ENCODE data around the gene DDB1. TPM values are rescaled to one million over a fixed set of nuclear protein-coding genes. Genes with fewer than 3 reads are reported as not detected.

The DDB1 gene
- total RNA-seq, 2 donors from 2014 or later, result 244 to 251 TPM

DNA sequence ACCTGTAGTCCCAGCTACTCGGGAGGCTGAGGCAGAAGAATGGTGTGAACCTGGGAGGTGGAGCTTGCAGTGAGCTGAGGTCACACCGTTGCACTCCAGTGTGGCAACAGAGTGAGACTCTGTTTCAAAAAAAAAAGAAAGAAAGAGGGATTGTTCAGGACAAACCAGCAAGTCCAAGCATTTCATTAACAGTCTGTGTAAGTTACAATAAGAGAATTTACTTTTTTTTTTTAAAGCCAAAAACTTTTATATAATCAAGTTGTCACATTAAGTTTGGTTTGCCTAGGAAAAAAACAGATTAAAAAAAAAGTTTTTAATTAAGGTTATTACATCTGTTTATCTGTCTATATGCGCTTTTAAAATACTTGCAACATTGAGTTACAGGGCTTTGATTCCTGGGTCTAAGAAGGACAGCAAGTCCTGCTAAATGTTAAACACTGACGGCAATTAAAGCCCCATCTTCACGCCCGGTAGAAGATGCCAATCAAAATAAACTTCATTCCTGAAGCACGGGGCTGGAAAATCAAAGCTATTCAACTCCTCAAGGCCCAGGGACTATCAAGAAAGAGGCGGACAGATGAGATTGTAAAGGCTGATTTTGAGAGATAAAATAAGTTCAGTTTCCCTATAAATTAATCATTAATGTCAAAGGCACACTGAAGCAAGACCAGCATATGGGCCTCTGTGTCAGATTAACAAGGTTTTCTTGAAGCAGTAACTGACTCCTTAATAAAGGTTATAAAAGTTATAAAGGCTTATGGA lies 39.9 kb upstream of the DDB1 start:
- 96 to 97% methylated on average over 7 to 8 of the region's 8 CpGs for WGBS, 2 experiments (ENCODE audit: insufficient coverage in 1 of 2, insufficient read length in 1 of 2)
- H3K9me3 ChIP-seq (ENCODE audit: control insufficient read depth, low read length), result peaks cover 58% of the 10 kb centered on the region
- no peaks in the 10 kb centered on the region for H3K27me3 Mint-ChIP-seq (ENCODE audit: insufficient read depth)
- no peaks in the 10 kb centered on the region for H3K27me3 ChIP-seq (ENCODE audit: control insufficient read depth, insufficient read depth, low read length, poor library complexity, severe bottlenecking)
- H3K27ac ChIP-seq (ENCODE audit: low read depth, low read length), result no peak overlapping the region
- peaks cover 79% of the 10 kb centered on the region for H3K36me3 Mint-ChIP-seq (ENCODE audit: low read depth)
- TF ChIP-seq, protein P1, sequence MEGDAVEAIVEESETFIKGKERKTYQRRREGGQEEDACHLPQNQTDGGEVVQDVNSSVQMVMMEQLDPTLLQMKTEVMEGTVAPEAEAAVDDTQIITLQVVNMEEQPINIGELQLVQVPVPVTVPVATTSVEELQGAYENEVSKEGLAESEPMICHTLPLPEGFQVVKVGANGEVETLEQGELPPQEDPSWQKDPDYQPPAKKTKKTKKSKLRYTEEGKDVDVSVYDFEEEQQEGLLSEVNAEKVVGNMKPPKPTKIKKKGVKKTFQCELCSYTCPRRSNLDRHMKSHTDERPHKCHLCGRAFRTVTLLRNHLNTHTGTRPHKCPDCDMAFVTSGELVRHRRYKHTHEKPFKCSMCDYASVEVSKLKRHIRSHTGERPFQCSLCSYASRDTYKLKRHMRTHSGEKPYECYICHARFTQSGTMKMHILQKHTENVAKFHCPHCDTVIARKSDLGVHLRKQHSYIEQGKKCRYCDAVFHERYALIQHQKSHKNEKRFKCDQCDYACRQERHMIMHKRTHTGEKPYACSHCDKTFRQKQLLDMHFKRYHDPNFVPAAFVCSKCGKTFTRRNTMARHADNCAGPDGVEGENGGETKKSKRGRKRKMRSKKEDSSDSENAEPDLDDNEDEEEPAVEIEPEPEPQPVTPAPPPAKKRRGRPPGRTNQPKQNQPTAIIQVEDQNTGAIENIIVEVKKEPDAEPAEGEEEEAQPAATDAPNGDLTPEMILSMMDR (conservative IDR thresholded peaks at IDR 0.05), result no peak
- peaks cover 48% of the 10 kb centered on the region for H3K9me3 Mint-ChIP-seq
- H3K27ac Mint-ChIP-seq, result no peak overlapping the region
- no peak overlapping the region for H3K9ac ChIP-seq (ENCODE audit: extremely low read depth, low read length, poor library complexity, severe bottlenecking)
- peak overlapping the region; percentile 65 for H3K4me3 ChIP-seq (ENCODE audit: low read length)
- no peaks in the 10 kb centered on the region for H3K4me1 ChIP-seq (ENCODE audit: control insufficient read depth, insufficient read depth, low read length)
- H3K4me3 Mint-ChIP-seq, result no peak overlapping the region
- H3K4me1 Mint-ChIP-seq, result no peaks in the 10 kb centered on the region
- H3K36me3 ChIP-seq (ENCODE audit: control insufficient read depth, insufficient read depth, low read length), result peaks cover 70% of the 10 kb centered on the region
- no peak for DNase-seq

DNA sequence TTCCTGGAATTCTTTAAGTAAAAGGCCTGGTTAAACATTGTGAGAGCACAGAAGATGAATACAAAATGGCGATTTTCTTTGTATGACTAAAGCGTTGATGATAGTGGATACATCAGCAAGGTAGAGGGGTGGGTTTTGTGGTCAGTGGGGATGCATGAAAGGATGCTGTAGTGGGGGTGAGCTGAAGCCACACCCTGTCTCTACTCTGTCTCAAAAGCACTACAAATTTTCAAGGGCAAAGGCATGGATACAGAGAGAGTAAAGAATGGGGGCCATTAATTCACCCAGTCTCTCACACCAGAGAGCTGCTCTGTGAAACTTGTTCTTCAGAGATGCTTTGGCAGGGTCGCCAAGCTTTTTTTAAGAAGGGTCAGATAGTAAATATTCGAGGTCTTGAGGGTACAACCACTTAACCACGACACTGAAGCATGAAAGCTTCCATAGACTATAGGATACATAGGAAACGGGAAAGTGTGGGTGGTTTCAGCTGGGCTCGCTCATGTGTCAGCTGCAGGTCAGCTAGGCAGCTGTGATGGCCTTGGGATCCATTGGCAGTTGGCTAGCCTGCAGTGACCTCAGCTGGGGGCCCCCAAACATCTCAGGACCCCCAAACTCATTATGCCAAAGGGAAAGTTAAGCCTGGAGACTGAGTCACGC lies 37.6 kb upstream of the DDB1 start:
- TF ChIP-seq, protein P1 (conservative IDR thresholded peaks at IDR 0.05), result no peak
- Histone ChIP-seq H3K36me3 (ENCODE audit: control insufficient read depth, insufficient read depth, low read length) (peaks cover 79% of the 10 kb centered on the region), H3K9ac (ENCODE audit: extremely low read depth, low read length, poor library complexity, severe bottlenecking) (no peak overlapping the region), H3K4me1 (ENCODE audit: control insufficient read depth, insufficient read depth, low read length) (no peaks in the 10 kb centered on the region), H3K9me3 (ENCODE audit: control insufficient read depth, low read length) (peaks cover 43% of the 10 kb centered on the region), H3K27ac (ENCODE audit: low read depth, low read length) (no peak overlapping the region), H3K27me3 (ENCODE audit: control insufficient read depth, insufficient read depth, low read length, poor library complexity, severe bottlenecking) (no peaks in the 10 kb centered on the region), H3K4me3 (ENCODE audit: low read length) (no peak overlapping the region)
- Mint-ChIP-seq H3K27me3 (ENCODE audit: insufficient read depth) (no peaks in the 10 kb centered on the region), H3K4me1 (no peaks in the 10 kb centered on the region), H3K27ac (no peak overlapping the region), H3K4me3 (no peak overlapping the region), H3K36me3 (ENCODE audit: low read depth) (peaks cover 82% of the 10 kb centered on the region), H3K9me3 (peaks cover 44% of the 10 kb centered on the region)
- no peak for DNase-seq
- WGBS, 2 experiments (ENCODE audit: insufficient coverage in 1 of 2, insufficient read length in 1 of 2), result 96 to 98% methylated on average over 4 to 7 of the region's 8 CpGs

DNA sequence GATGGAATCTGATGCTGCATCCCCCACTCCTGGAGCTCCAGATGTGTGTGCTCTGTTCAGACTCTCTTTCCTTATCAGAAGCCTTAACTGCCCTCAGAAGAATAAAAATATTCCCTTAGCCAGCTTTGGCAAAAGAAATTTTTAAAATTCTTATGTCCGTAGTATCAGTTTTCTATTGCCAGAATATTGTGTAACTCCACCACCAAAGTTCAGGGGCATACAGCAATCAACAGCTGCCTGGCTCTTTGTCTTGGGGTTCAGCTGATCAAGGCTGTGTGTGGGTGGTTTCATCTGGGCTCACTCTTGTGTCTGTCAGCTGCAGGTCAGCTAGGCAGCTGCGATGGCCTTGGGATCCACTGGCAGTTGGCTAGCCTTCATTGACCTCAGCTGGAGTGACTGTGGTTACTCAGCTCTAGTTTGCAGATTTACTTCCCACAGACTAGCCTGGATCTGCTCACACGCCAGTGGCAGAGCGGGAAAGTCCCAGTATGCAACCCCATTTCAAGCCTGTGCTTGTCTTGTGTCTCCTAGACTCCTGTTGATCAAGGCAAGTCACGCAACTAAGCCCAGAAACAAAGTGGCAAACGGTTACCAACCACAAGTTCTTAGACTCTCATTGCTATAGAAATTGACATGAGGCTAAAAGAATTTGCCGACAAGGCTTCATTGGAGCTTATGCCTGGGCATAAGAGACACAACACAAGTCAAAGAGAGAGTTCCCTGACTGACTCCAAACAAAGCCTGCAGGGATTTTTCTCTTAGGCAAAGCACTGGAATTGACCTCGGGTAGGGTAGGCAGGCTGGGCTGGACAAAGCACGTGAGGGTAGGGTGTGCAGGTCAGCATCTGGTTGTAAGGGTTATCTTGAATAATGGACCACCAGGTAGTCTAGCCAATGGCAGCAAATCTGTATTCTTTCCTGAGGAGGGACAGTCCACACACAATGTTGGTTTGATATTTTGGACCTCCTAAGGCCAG lies 36.8 kb upstream of the DDB1 start:
- no peaks in the 10 kb centered on the region for H3K27me3 Mint-ChIP-seq (ENCODE audit: insufficient read depth)
- no peak for DNase-seq
- Histone ChIP-seq H3K9ac (ENCODE audit: extremely low read depth, low read length, poor library complexity, severe bottlenecking) (no peak overlapping the region), H3K36me3 (ENCODE audit: control insufficient read depth, insufficient read depth, low read length) (peaks cover 77% of the 10 kb centered on the region), H3K27ac (ENCODE audit: low read depth, low read length) (peak overlapping the region; percentile 17), H3K27me3 (ENCODE audit: control insufficient read depth, insufficient read depth, low read length, poor library complexity, severe bottlenecking) (no peaks in the 10 kb centered on the region), H3K9me3 (ENCODE audit: control insufficient read depth, low read length) (peaks cover 35% of the 10 kb centered on the region), H3K4me1 (ENCODE audit: control insufficient read depth, insufficient read depth, low read length) (no peaks in the 10 kb centered on the region), H3K4me3 (ENCODE audit: low read length) (no peak overlapping the region)
- H3K9me3 Mint-ChIP-seq, result peaks cover 38% of the 10 kb centered on the region
- H3K36me3 Mint-ChIP-seq (ENCODE audit: low read depth), result peaks cover 80% of the 10 kb centered on the region
- TF ChIP-seq, protein P1 (conservative IDR thresholded peaks at IDR 0.05), result no peak
- WGBS, 2 experiments (ENCODE audit: insufficient coverage in 1 of 2, insufficient read length in 1 of 2), result 97 to 100% methylated on average over 7 to 9 of the region's 9 CpGs
- no peak overlapping the region for H3K4me3 Mint-ChIP-seq
- H3K4me1 Mint-ChIP-seq, result no peaks in the 10 kb centered on the region
- no peak overlapping the region for H3K27ac Mint-ChIP-seq
